GM12878 (cell line): ENCODE data around the gene PLEKHA6. TPM values are rescaled to one million over a fixed set of nuclear protein-coding genes. Genes with fewer than 3 reads are reported as not detected.

Experiments
- ATAC-seq: fragments of 200-7000 bp; cut with Tn5 transposase; 3 replicates; pipeline ENCODE4 v1.9.1; 2020; ENCODE audit warnings: mild to moderate bottlenecking, moderate library complexity
- BruUV-seq: library from RNA; stranded (reverse); fragments of 400-500 nt; replicated peaks from 2 replicates; lab custom pipeline; 2021; lab: Mats Ljungman, UMichigan
- CTCF ChIA-PET: fragments of 300-600 bp; sonication (Branson Sonifier 250); formaldehyde crosslinking; extraction: SDS; loops from one replicate; lab custom pipeline; 2021; ENCODE audit warnings: inconsistent platforms; lab: Yijun Ruan, JAX
- POLR2A ChIA-PET: fragments of 350-600 bp; formaldehyde crosslinking; extraction: SDS; loops from one replicate; lab custom pipeline; 2021; ENCODE audit warnings: inconsistent platforms; lab: Charles Lee
- RAD21 ChIA-PET: fragments of 300-600 bp; sonication (Branson Sonifier 250); formaldehyde crosslinking; loops from one replicate; lab custom pipeline; 2023; ENCODE audit warnings: antibody characterized with exemption; ENCODE audit not compliant: unreplicated experiment; lab: Charles Lee
- SMC1A ChIA-PET: fragments of 300-600 bp; sonication (Branson Sonifier 250); formaldehyde crosslinking; loops from one replicate; lab custom pipeline; 2023; ENCODE audit not compliant: unreplicated experiment, uncharacterized antibody; lab: Charles Lee
- DNase-seq: peaks from one replicate; pipeline ENCODE4 v3.0.0-alpha.2; 2011; ENCODE audit warnings: low read depth, low spot score
- FAIRE-seq: peaks from 3 replicates; lab custom pipeline; 2011; peaks lifted over from hg19 to GRCh38; lab: Jason Lieb, UNC
- H2AFZ ChIP-seq: 2 replicates; pipeline ENCODE4 v1.6.0; 2011; ENCODE audit warnings: low read depth, low read length, control low read depth; ENCODE audit not compliant: control insufficient read depth
- H3K27ac ChIP-seq: 2 replicates; pipeline ENCODE4 v1.5.1; 2011; ENCODE audit warnings: control low read depth; ENCODE audit not compliant: control insufficient read depth, insufficient read depth
- H3K27me3 ChIP-seq, 2 experiments: replicated peaks in 1 of 2; 2 replicates each; pipeline versions ENCODE4 v1.6.0 to v1.6.1; 2011; ENCODE audit warnings: low read length in 1 of 2; ENCODE audit not compliant: control insufficient read depth in 2 of 2, insufficient read depth in 2 of 2
- H3K36me3 ChIP-seq, 2 experiments: 2 replicates each; pipeline ENCODE4 v1.5.1; 2011; ENCODE audit warnings: low read length in 1 of 2; ENCODE audit not compliant: control insufficient read depth in 2 of 2, insufficient read depth in 2 of 2
- H3K4me1 ChIP-seq: 2 replicates; pipeline ENCODE4 v1.6.1; 2011; ENCODE audit warnings: mild to moderate bottlenecking, low read length, moderate library complexity, mixed read lengths; ENCODE audit not compliant: control insufficient read depth, insufficient read depth
- H3K4me2 ChIP-seq: 2 replicates; pipeline ENCODE4 v1.6.0; 2011; ENCODE audit warnings: control low read depth; ENCODE audit not compliant: control insufficient read depth, insufficient read depth
- H3K4me3 ChIP-seq: fragments of 200-600 bp; sonication (generic); 2 replicates; pipeline ENCODE4 v1.5.1; 2016
- H3K79me2 ChIP-seq: 2 replicates; pipeline ENCODE4 v1.6.0; 2011; ENCODE audit warnings: low read length; ENCODE audit not compliant: control insufficient read depth, insufficient read depth
- H3K9ac ChIP-seq: 2 replicates; pipeline ENCODE4 v1.8.0; 2011; ENCODE audit warnings: low read length, control low read depth, mixed read lengths; ENCODE audit not compliant: control insufficient read depth, insufficient read depth
- H3K9me3 ChIP-seq: replicated peaks from 3 replicates; pipeline ENCODE4 v1.5.1; 2011; ENCODE audit warnings: mild to moderate bottlenecking, low read length; ENCODE audit not compliant: control insufficient read depth, insufficient read depth
- H4K20me1 ChIP-seq: 2 replicates; pipeline ENCODE4 v1.6.0; 2011; ENCODE audit not compliant: control insufficient read depth, insufficient read depth
- BACH1 ChIP-seq: fragments of 450-650 bp; IDR thresholded peaks from 2 replicates; pipeline ENCODE4 v1.6.1; 2017; ENCODE audit warnings: mild to moderate bottlenecking, borderline replicate concordance
- BCLAF1 ChIP-seq: fragments of 450-650 bp; IDR thresholded peaks from 2 replicates; pipeline ENCODE4 v1.6.1; 2017; ENCODE audit warnings: antibody characterized with exemption, mild to moderate bottlenecking, moderate library complexity
- CHD2 ChIP-seq: IDR thresholded peaks from 2 replicates; pipeline ENCODE4 v1.6.1; 2011; ENCODE audit warnings: low read depth, low read length, improper control_type of control experiment, borderline replicate concordance
- DPF2 ChIP-seq: fragments of 450-650 bp; IDR thresholded peaks from 2 replicates; pipeline ENCODE4 v1.6.1; 2017; ENCODE audit warnings: mild to moderate bottlenecking
- EED ChIP-seq: sonication (generic); IDR thresholded peaks from 2 replicates; pipeline ENCODE4 v1.6.1; 2016; ENCODE audit warnings: antibody characterized with exemption, low read depth
- HDGF ChIP-seq: fragments of 450-650 bp; IDR thresholded peaks from 2 replicates; pipeline ENCODE4 v1.6.1; 2016; ENCODE audit warnings: antibody characterized with exemption
- JUNB ChIP-seq: IDR thresholded peaks from 2 replicates; pipeline ENCODE4 v1.6.1; 2016; ENCODE audit warnings: antibody characterized with exemption, mild to moderate bottlenecking
- NR2C2 ChIP-seq: IDR thresholded peaks from 2 replicates; pipeline ENCODE4 v1.6.1; 2011; ENCODE audit warnings: borderline replicate concordance, low read depth; ENCODE audit not compliant: control insufficient read depth, insufficient read length
- SUZ12 ChIP-seq: fragments of 200-600 bp; sonication (generic); IDR thresholded peaks from one replicate; pipeline ENCODE4 v1.6.1; 2018; ENCODE audit warnings: antibody characterized with exemption, mild to moderate bottlenecking; ENCODE audit not compliant: unreplicated experiment
- WGBS: methylation state at CpG from one replicate; pipeline ENCODE4 v1.1.6; 2016; ENCODE audit warnings: low lambda C conversion rate; ENCODE audit not compliant: insufficient replicate concordance, insufficient coverage; ENCODE audit errors: missing lambda C conversion rate; 5-methylcytosine and 5-hydroxymethylcytosine counted together
- in situ Hi-C: fragments of 300-500 bp; cut with MboI; formaldehyde crosslinking; loops from 9 replicates; pipeline ENCODE4 v1.14.3; 2018; ENCODE audit warnings: mixed read lengths
- intact Hi-C: fragments of 100-400 bp; cut with micrococcal nuclease; formaldehyde crosslinking; loops from one replicate; pipeline ENCODE4 v1.14.2; 2022; ENCODE audit not compliant: unreplicated experiment
- polyA plus RNA-seq, 11 experiments: library from polyadenylated mRNA; depleted of rRNA in 4 of 11; unstranded in 6 of 11; stranded (reverse) in 5 of 11; fragments of >200 nt; fragmentation: Nextera tagmentation in 4 of 11; fragmentation: Illumina TruSeq in 1 of 11; extraction: Ambion mirVana in 4 of 11; extraction: Trizol in 1 of 11; gene quantifications; 1 replicate in 1 of 11; 2 replicates in 10 of 11; pipeline versions ENCODE4 v1.2.1 to v1.2.3, GENCODE V29; 2011 to 2016; ENCODE audit warnings: inconsistent platforms in 2 of 11, missing spikeins in 2 of 11, low read depth in 1 of 11
- total RNA-seq, 4 experiments: library from RNA; depleted of rRNA in 3 of 4; stranded (reverse); fragments of >200 nt in 3 of 4; fragmentation: Illumina TruSeq in 1 of 4; extraction: Trizol in 1 of 4; gene quantifications; 2 replicates each; pipeline versions ENCODE4 v1.2.1 to v1.2.3, GENCODE V29; 2013 to 2021
- TF ChIP-seq, protein P1 (sequence below): IDR thresholded peaks from 2 replicates; pipeline ENCODE4 v1.6.1; 2011; ENCODE audit warnings: borderline replicate concordance, low read depth, mild to moderate bottlenecking, moderate library complexity, low read length; ENCODE audit not compliant: insufficient read depth, poor library complexity, severe bottlenecking

Gene PLEKHA6
- total and polyA plus RNA-seq, 10 of the 15 experiments (the other 5 are each of a cell fraction or from before 2014, with no cell fraction given), result 0.04 to 0.81 (median 0.19) TPM; not detected in 4

- H3K4me2 ChIP-seq, result no peak overlapping the region
- ATAC-seq, result no peak
- no peaks in the 10 kb centered on the region for H4K20me1 ChIP-seq
- 35% methylated on average over 3 of the region's 3 CpGs for WGBS
- H3K36me3 ChIP-seq, result no peaks in the 10 kb centered on the region
- in situ Hi-C loops, result no loop called here
- FAIRE-seq, result no peak
- H2AFZ ChIP-seq, result no peak overlapping the region
- ChIA-PET POLR2A (no interaction called here), SMC1A (no interaction called here), RAD21 (no interaction called here), CTCF (interaction anchor here (1.6 kb wide), 1 partner anchor 62 kb away, joined by 7 read pairs; no protein-coding TSS in a partner anchor)
- H3K79me2 ChIP-seq, result no peaks in the 10 kb centered on the region
- no peak for DNase-seq
- no peak overlapping the region for H3K27ac ChIP-seq
- no peak overlapping the region for H3K4me3 ChIP-seq
- peaks cover 3 to 7% of the 10 kb centered on the region in 2 experiments; a peak in 2 of 4 replicates for H3K27me3 ChIP-seq
- no peak overlapping the region for H3K9ac ChIP-seq
- H3K9me3 ChIP-seq, result no peaks in the 10 kb centered on the region
- BruUV-seq, result no TSS peak
- TF ChIP-seq, protein P1, sequence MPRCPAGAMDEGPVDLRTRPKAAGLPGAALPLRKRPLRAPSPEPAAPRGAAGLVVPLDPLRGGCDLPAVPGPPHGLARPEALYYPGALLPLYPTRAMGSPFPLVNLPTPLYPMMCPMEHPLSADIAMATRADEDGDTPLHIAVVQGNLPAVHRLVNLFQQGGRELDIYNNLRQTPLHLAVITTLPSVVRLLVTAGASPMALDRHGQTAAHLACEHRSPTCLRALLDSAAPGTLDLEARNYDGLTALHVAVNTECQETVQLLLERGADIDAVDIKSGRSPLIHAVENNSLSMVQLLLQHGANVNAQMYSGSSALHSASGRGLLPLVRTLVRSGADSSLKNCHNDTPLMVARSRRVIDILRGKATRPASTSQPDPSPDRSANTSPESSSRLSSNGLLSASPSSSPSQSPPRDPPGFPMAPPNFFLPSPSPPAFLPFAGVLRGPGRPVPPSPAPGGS, result no peak
- TF ChIP-seq HDGF (no peak), NR2C2 (no peak)
- no peaks in the 10 kb centered on the region for H3K4me1 ChIP-seq
- intact Hi-C loops, result no loop called here
These were observed 22.7 kb downstream of the PLEKHA6 start for GRCh38 chr1:204337036-204337429.

GRCh38 chr1:204336421-204337035, 23.2 kb downstream of the PLEKHA6 start:
- RAD21 ChIA-PET, result no interaction called here
- Histone ChIP-seq H3K4me3 (no peak overlapping the region), H3K36me3 (no peaks in the 10 kb centered on the region), H3K27me3 (peaks cover 3 to 7% of the 10 kb centered on the region in 2 experiments; a peak in 2 of 4 replicates), H2AFZ (no peak overlapping the region), H3K4me1 (no peaks in the 10 kb centered on the region), H3K9me3 (no peaks in the 10 kb centered on the region), H3K27ac (no peak overlapping the region), H4K20me1 (no peaks in the 10 kb centered on the region), H3K4me2 (no peak overlapping the region), H3K9ac (no peak overlapping the region), H3K79me2 (no peaks in the 10 kb centered on the region)
- no peak for ATAC-seq
- CTCF ChIA-PET, result interaction anchor here (1.6 kb wide), 1 partner anchor 62 kb away, joined by 7 read pairs; no protein-coding TSS in a partner anchor
- 0% methylated on average over 3 of the region's 3 CpGs for WGBS
- SMC1A ChIA-PET, result no interaction called here
- FAIRE-seq, result no peak
- POLR2A ChIA-PET, result interaction anchor here (0.6 kb wide), 1 partner anchor 749 kb away, joined by 3 read pairs; no protein-coding TSS in a partner anchor
- intact Hi-C loops (no loop called here), in situ Hi-C loops (no loop called here)
- no TSS peak for BruUV-seq
- DNase-seq, result no peak
- TF ChIP-seq SUZ12 (no peak), EED (no peak), BCLAF1 (no peak), DPF2 (no peak), JUNB (no peak), BACH1 (no peak), CHD2 (no peak)
